Uterus (tissue), 2 donors: ENCODE results near the gene PRKD1.

Experiments used
- POLR2A ChIP-seq, 2 donors: fragments of 450-650 bp; IDR thresholded peaks; one replicate each; pipeline ENCODE4 v1.6.1; 2016; ENCODE audit warnings: antibody characterized with exemption in 2 of 2, mild to moderate bottlenecking in 1 of 2, moderate library complexity in 1 of 2
- TF ChIP-seq, protein P1 (sequence below), 4 experiments: fragments of 200-600 bp in 2 of 4; fragments of 450-650 bp in 2 of 4; sonication (generic) in 2 of 4; IDR thresholded peaks; one replicate each; pipeline ENCODE4 v1.5.1; 2016 to 2019; ENCODE audit warnings: antibody characterized with exemption in 4 of 4, mild to moderate bottlenecking in 2 of 4, moderate library complexity in 1 of 4

DNA sequence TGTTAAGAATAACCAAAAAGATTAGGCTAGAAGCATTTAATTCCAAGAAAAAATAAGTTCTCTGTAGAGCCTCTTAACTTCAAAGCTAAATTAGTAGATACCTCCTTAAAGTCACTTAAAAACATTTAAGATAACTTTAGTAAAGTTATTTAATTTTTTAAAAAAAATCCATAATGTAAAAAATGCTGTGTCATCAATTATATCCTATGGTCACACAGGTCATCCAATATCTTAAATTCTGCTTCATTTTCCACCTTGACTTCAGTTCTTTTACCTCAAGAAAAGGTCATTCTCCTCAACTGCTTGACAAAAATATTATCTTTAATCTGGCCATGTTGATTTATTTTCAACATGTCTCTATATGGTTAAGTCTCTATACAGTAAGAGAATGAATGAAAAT is 274.3 kb downstream of the PRKD1 start:
- TF ChIP-seq, protein P1, sequence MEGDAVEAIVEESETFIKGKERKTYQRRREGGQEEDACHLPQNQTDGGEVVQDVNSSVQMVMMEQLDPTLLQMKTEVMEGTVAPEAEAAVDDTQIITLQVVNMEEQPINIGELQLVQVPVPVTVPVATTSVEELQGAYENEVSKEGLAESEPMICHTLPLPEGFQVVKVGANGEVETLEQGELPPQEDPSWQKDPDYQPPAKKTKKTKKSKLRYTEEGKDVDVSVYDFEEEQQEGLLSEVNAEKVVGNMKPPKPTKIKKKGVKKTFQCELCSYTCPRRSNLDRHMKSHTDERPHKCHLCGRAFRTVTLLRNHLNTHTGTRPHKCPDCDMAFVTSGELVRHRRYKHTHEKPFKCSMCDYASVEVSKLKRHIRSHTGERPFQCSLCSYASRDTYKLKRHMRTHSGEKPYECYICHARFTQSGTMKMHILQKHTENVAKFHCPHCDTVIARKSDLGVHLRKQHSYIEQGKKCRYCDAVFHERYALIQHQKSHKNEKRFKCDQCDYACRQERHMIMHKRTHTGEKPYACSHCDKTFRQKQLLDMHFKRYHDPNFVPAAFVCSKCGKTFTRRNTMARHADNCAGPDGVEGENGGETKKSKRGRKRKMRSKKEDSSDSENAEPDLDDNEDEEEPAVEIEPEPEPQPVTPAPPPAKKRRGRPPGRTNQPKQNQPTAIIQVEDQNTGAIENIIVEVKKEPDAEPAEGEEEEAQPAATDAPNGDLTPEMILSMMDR (IDR thresholded peaks at IDR 0.05), result no peak
- no peak for TF ChIP-seq POLR2A (IDR thresholded peaks at IDR 0.05)
